TTC549 (cell line): Measurements from ENCODE around the gene ATOX1.
A peak's percentile ranks its signal among the peaks of the same experiment; 100 is the strongest.
"Not testable (repeated sequence)": the region's sequence is repeated elsewhere in the genome, so short reads cannot be mapped to it uniquely, and the experiment has no call there.

Source experiments
- FAIRE-seq: peaks from 2 replicates; lab custom pipeline; 2012; peaks lifted over from hg19 to GRCh38; lab: Jason Lieb, UNC

The ATOX1 gene

DNA sequence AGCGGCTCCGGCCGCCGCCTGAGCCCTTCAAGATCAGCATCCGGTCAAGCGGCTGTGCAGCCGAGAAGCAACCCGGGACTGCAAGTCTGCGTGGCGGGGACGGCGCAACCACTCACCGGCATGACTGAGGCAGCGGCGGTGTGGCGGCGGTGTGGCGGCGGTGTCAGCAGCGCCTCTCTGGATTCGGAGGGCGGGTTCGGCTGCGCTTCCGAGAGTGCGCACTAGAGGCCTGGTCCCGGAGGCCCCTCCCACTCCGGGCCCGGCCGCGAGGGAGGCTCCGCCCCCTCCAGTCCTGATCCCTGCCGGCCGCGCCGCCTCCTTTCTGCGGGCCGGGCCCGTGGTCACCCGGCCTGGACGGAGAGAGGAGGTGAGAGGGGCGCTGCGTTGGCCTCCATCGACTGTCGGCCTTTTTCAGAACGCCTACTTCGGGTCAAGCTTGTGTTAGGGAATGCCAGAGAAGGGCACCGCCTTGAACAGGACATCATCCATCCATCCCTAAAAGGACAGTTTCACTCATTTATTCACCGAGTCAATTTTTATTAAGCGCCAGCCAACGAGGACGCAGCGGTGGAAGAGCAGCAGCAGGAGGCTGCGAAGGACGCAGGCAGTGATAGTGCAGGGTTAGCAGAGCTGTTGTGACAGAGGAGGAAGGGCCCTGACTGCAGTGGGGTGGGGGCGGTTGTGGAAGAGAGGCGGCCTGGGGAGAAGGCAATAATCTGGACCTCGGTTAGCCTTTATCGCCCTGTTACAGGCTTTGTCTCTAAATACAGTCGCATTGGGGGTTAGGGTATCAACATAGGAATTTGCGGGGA is at the start of gene ATOX1:
ATOX1 (minus strand) TSS at position 202 of the 812 bp plus-strand sequence; CDS start at position 122, 80 bp downstream.
- FAIRE-seq = no peak

DNA sequence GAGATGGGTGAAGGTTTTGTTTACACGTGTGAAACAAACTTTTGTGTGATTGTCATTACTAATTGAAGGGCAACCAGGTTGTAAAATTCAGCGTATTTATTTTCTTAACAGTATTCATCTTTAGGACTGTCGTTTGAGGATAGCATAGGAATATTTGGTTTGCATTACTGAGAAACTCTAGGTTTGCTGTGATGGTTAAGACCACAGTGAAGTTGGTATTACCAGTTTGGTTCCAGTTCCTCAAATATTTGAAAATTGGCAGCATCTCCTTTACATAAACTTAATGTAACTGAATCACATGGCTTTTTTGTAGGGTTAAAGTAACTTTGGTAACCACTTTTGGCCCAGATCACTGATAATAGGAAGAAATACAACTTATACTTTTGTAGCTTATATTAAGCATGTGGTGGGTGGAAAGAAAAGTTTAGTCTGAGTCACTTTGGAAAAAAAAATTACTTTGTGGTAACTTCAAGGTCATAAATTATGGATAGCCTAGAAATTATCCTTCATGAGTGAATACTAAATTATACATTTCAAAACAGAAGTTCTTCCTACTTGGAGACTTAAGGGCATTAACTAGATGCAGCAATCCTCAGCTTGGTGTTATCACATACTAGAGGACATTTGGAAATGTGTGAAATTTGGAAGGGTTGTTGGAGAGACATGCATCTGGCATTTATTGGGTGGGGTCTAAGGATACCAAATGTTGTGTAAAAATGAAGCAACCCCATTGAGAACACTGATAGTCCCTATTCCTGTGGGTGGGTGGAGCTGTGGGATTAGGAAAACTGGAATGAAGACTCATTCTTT is 47.2 kb upstream of the ATOX1 start:
- no peak for FAIRE-seq

DNA sequence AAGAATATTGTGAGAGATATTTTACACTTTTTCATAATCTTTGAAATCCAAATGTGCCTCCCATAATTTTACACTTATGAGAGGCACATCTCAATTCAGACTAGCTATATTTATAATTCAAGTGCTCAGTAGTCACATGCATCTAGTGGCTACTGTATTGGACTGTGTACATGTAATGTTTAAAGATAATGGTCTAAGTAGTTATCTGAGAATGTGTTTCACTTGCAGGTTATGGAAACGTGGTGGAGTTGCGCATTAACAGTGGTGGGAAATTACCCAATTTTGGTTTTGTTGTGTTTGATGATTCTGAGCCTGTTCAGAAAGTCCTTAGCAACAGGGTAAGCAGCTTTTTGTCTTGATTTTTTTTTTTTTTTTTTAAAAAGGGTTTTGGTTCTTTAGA is 42.1 kb upstream of the ATOX1 start:
- FAIRE-seq = no peak

GRCh38 chr5:151799407-151799806 is 41.0 kb upstream of the ATOX1 start:
- FAIRE-seq = no peak

DNA sequence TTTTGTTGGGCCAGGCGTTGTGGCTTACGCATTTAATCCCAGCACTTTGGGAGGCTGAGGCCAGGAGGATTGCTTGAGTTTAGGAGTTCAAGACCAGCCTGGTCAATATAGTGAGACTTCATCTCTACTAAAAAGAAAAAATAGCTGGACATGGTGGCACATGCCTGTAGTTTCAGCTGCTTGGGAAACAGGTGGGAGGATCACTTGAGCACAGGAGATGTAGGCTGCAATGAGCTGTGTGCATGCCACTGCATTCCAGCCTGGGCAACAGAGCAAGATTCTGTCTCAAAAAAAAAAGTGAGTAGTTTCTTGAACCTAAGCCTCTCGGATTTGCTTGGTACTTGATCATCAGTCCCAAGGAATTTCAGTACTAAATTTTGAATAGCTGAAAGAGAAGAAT is 40.2 kb upstream of the ATOX1 start:
- no peak for FAIRE-seq

DNA sequence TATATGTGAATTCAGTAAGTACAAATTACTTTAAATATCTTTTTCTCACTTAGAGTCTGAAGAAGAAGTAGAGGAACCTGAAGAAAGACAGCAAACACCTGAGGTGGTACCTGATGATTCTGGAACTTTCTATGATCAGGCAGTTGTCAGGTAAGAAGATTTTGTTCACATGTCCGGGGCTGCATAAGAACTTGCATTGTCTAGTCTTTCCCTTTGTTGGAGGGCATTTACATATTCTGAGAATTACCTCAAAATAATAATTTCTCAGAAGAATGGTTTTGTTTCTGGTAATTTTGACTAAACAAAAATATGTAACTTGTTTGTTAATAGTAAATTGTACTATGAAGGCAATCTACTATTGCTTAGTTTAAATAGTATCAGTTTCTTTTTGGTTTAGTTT is 37.0 kb upstream of the ATOX1 start:
- FAIRE-seq = no peak

GRCh38 chr5:151793358-151793757 is 34.9 kb upstream of the ATOX1 start:
- FAIRE-seq = no peak

- FAIRE-seq = no peak
Observed at GRCh38 chr5:151787817-151788216, 29.4 kb upstream of the ATOX1 start.

DNA sequence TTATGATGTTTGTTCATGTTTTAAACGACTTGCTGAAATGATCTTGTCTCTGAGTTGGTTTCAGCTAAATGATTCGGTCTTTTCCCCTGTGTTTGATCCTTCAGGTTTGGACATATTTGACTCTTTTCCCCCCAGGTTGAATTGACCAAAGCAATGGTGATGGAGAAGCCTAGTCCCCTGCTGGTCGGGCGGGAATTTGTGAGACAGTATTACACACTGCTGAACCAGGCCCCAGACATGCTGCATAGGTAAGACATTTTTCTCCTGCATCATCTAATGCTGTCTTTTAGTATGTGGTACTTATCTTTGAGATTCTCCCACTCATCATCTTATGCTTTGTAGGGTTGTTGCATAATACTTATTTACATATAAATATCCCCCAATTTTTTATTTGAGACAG is 28.0 kb upstream of the ATOX1 start:
- no peak for FAIRE-seq

DNA sequence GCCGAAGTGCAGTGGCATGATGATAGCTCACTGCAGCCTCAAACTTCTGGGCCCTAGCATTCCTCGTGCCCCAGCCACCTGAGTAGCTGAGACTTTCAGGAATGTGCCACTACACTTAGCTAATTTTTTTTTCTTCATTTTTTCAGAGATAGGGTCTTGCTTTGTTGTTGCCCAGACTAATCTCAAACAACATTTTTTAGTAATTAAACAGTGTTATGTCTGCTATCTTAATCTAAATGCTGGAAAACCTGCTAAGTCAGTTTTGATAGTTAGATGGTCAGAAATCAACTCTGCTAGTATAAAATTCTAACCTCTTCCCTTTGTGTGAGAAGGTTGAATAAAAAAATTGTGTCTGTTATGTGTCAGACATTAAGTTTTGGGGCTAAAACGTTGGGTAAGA is 25.7 kb upstream of the ATOX1 start:
- FAIRE-seq = no peak

DNA sequence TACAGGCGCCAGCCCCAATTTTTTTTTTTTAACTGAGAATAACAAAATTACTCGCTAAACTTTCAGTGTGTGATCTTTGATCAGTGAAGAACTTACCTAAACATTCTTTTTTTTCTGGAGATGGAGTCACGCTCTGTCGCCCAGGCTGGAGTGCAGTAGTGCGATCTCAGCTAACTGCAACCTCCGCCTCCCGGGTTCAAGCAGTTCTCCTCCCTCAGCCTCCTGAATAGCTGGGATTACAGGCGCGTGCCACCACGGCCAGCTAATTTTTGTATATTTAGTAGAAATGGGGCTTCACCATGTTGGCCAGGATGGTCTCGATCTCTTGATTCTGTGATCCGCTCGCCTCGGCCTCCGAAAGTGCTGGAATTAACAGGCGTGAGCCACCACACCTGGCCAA is 25.2 kb upstream of the ATOX1 start:
- FAIRE-seq = not testable (repeated sequence)

GRCh38 chr5:151781201-151781600 is 22.8 kb upstream of the ATOX1 start:
- FAIRE-seq = no peak

DNA sequence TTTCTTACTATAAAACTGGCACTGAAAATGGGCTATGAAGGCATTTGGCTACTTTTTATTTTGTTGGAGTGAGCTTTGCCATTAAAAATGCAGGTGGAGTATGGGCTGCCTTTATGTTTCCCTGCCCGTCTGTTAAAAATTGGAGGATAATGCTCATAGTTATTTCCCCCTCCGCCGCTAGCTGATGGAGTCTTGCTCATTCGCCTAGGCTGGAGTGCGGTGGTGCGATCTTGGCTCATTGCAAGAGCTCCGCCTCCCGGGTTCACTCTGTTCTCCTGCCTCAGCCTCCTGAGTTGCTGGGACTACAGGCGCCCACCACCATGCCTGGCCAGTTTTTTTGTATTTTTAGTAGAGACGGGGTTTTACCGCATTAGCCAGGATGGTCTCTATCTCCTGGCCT is 21.9 kb upstream of the ATOX1 start:
- FAIRE-seq = no peak

- FAIRE-seq = no peak
Observed at GRCh38 chr5:151779531-151780125, 21.2 kb upstream of the ATOX1 start.

GRCh38 chr5:151775025-151775606 is 16.7 kb upstream of the ATOX1 start:
- FAIRE-seq = no peak

- FAIRE-seq = no peak
Observed at GRCh38 chr5:151773951-151774350, 15.5 kb upstream of the ATOX1 start.

- no peak for FAIRE-seq
Observed at GRCh38 chr5:151772846-151773561, 14.6 kb upstream of the ATOX1 start.

DNA sequence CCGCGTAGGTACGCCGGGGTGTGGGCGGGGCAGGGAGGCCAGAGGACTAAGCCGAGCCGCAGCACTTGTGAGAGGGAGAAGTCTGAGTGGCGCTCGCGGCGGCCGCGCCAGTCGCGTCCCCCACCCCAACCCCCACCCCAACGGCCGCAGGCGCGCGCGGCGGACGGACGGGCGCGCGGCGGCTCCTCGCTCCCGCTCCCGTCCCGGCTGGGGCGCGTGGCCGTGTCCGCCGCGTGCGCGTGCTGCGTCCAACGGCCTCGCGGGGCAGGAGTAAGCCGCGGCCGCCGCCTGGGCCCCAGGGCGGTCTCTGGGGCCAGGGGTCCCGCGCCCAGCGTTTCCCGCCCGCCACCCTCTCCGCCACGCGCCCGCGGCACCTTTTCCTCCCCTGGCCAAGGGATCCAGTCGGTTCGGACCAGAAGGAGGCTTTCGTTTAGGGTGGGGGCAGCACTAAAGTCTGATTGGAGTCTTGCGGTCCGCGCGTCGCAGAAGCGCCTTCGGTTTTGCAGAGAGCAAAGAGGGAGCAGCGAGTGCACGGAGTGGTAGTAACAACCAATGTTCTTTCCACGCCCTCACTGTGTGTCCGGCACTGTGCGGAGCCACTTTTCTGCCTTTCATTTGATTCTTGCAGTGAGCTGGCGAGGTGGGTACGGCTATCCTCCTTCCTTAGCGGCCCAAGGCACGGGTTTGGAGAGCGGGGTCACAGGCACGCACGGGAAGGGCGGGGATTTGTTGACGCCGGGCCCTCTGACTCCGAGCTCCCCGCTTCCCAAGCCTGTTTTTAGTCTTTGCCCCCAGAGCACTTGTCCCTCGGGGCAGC is 13.8 kb upstream of the ATOX1 start:
- FAIRE-seq = no peak

DNA sequence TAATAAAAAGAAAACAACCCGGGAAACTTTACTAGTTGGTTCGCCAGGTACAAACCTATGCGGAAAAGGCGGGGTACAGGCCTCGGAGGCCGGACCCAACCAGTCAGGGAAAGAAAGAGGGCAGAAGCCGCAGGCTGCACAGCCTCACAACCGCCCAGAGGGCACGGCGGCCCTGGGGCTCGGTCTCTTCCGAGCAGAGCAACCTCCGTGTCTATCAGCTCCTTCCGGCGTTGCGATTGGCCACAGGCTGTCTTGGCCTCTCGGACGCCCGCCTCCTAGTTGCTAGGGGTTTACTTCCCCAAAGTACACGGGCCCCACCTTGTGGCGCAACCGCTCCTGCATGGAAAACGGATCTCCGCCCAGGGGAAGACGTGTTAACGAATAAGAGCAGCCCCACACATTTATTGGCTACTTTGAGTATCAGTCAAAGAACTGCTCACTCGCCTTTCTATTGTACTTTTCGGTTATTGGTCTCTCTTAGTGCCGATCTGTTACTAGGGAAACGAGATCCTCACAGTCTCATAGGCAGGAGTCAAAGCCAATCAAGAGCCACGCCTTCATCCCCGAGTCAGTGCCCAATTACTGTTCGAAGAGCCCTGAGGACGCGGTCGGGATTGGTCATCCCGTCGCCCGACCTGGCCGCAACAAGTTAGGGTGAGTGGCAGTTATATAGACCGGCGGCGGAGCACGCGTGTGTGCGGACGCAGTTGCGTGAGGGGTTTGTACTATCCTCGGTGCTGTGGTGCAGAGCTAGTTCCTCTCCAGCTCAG is 13.0 kb upstream of the ATOX1 start, which contains the start of gene G3BP1:
G3BP1 (plus strand) TSS at position 696 of the 770 bp plus-strand sequence. CDS start 14,667 bp downstream, outside the sequence.
- FAIRE-seq = peak; percentile 98
